Mononuclear cell (primary cell): ENCODE data around the gene UBL4B. TPM values are rescaled to one million over a fixed set of nuclear protein-coding genes. Genes with fewer than 3 reads are reported as not detected.

Experiments used
- H3K27me3 ChIP-seq: 2 replicates; pipeline ENCODE4 v1.6.0; 2011; ENCODE audit warnings: low read length, control low read depth; ENCODE audit not compliant: insufficient read depth
- H3K4me1 ChIP-seq: 2 replicates; pipeline ENCODE4 v1.5.1; 2011; ENCODE audit warnings: mild to moderate bottlenecking, low read length, control low read depth; ENCODE audit not compliant: insufficient read depth
- H3K4me3 ChIP-seq: 2 replicates; pipeline ENCODE4 v1.5.1; 2011; ENCODE audit warnings: mild to moderate bottlenecking, low read length, moderate library complexity
- H3K9me3 ChIP-seq: 2 replicates; pipeline ENCODE4 v1.5.1; 2011; ENCODE audit warnings: low read depth, mild to moderate bottlenecking, control low read depth, low read length
- total RNA-seq: library from RNA; depleted of rRNA; stranded (reverse); fragments of >200 nt; gene quantifications from one replicate; pipeline ENCODE4 v1.2.3, GENCODE V29; 2012

Gene UBL4B
- total RNA-seq, 1 donor: not detected

DNA sequence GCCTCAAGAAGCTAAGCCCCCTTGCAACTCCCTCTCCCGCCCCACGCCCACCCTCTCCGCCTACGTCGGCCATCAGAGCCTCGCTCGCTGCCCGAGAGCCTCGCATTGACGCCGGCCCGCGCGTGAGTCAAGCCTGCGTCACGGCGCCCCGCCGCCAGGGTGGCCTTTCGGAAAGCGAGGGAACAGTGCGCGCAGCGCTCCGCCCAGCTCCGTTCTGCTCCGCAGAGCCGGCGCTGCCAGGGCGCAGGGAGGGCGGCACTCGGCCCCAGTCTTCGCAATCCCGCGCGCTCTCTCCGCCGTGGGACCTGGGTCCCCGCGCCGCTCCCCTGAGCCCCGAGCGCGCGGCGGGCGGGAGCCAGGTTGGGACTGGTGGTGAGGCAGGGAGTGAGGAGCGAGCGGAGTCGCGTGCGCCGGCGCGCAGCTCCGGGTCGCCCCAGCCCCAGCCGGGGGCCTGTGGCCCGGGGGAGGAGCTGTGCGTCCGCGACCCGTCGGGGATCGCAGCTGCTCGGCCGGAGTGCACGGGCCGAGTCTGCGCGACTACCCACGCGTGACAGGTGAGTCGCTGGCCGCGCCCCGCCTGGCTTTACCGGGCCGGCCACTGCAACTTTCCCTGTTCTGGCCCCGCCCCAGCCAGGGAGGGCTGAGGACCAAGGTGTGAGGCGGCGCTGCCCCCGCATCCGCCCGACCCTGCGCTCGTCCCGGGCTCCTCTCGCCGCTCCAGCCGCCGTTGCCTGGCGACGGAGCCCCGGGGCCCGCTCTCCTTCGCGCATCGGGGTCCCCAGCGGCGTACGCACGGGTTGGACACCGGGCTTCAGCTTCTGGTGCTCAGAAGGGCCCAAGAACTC is 38.3 kb downstream of the UBL4B start, which contains the start of gene SLC6A17:
Gene SLC6A17 (plus strand): TSS at position 165 of the 845 bp plus-strand sequence. CDS start 16,436 bp downstream, outside the sequence.
- H3K4me1 ChIP-seq: no peaks in the 10 kb centered on the region
- H3K9me3 ChIP-seq: no peaks in the 10 kb centered on the region
- no peak within 1 kb of the TSS for H3K4me3 ChIP-seq
- peaks cover 71% of the 10 kb centered on the region for H3K27me3 ChIP-seq

DNA sequence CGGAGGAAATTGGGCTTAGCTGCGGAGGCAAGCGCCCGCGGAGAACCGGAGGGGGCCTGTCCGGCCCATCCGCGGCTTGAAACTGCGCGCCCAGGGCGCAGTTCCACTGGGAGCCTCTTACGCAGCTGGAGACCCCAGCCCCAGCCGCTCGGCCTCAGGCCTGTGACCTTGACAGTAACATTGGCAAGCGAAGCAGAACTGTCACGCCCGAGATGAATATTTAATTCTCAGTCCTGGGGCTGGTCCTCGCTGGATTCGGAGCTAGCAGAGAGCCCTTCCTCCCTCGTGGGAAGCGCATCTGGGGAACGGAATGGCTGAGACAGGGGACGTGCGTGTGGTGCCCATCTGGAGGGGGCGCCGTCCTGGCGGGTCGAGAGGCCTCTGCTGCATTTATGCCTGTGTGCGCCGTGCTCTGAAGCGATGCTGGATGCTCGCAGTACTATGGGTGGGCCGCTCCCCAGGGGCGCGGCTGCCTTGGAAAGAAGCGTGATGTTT is 39.0 kb downstream of the UBL4B start:
- Histone ChIP-seq H3K27me3 (peaks cover 76% of the 10 kb centered on the region), H3K4me1 (no peaks in the 10 kb centered on the region), H3K9me3 (no peaks in the 10 kb centered on the region), H3K4me3 (no peak overlapping the region)

DNA sequence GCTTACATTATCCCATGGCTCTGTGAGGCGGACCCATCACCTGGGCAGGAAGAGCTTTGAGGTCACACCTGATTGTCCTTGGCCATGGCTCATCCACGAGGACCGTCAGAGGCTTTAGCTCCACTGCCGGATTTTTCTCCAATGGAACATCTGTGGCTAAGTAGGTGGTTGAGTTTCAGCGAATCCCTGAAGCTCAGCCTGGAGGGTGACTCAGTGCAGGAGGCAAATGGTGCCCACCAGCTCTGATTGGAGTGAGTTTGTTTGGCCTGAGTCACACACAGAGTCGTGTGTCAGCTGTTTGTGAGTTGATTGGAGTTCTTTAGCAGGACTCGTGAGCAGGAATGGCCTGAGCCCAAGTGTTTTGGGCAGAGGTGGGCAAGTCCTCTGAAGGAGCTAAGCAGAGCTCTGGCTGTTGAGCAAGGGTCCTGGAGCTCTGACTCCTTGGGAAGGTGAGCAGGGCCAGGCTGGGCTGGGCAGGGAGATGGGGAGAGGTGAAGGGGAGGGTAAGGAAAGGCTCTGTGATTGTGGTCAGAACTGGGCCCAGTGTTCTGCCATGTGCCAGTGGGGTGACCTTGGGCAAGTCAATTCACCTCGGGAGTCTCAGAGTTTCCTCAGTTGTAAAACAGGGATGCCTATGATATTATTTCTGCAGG is 40.0 kb downstream of the UBL4B start:
- no peak overlapping the region for H3K4me3 ChIP-seq
- H3K9me3 ChIP-seq: no peaks in the 10 kb centered on the region
- peaks cover 73% of the 10 kb centered on the region for H3K27me3 ChIP-seq
- H3K4me1 ChIP-seq: no peaks in the 10 kb centered on the region

DNA sequence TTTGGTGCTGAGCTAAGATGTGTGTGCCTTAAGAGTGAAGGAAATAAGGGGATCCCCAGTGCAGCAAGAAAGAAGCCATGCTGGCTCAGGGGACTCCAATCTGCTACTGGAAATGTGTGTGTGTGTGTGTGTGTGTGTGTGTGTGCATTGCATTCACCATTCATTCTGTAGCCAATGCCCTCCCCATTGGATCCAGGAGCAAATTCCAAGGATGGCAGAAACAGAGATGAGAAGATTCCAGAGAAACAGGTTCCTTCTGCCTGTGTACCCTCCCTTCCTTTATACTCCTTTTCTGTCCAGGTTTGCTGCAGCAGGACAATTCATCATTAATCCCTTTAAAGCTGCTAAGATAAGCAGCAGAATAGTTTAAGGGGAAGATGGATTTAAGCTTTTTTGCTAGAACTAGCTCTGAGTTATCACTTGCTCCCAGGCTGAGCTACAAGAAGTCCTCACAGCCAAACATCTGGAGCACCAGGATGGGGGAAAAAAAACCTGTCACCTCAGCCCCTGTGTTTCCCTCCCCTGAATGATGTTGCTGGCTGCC is 41.2 kb downstream of the UBL4B start:
- Histone ChIP-seq H3K27me3 (peaks cover 65% of the 10 kb centered on the region), H3K4me3 (no peak overlapping the region), H3K9me3 (no peaks in the 10 kb centered on the region), H3K4me1 (no peaks in the 10 kb centered on the region)

DNA sequence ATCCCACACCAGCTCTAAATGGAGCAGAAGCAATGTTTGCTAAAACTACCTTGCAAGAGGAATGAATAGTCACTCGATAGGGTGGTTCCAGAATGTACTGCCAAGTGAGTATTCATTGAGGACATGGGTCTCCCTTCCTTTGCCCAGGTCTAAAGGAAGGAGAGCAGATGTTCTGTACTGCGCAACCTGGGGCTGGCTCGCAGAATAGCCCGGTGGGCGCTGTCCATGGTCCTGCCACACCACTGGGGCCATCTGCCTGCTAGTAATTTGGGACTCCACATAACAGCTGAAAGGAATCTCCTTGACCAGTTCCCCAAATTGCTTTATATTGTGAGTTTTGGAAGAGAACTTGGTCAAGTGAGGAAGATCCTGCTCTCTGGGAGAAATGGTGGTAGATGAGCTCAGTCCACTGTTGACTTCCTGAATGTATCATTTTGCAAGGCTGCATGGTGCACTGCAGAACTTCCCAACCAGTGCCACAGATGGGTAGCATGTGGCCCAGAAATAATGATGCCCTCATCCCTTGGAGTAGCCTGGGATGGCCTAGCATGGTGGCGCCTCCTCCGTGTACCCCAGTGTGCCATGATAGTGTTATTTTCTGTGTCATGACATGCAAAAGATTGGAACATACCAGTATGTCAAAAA is 43.8 kb downstream of the UBL4B start:
- Histone ChIP-seq H3K4me3 (no peak overlapping the region), H3K27me3 (peaks cover 39% of the 10 kb centered on the region), H3K4me1 (no peaks in the 10 kb centered on the region), H3K9me3 (no peaks in the 10 kb centered on the region)

DNA sequence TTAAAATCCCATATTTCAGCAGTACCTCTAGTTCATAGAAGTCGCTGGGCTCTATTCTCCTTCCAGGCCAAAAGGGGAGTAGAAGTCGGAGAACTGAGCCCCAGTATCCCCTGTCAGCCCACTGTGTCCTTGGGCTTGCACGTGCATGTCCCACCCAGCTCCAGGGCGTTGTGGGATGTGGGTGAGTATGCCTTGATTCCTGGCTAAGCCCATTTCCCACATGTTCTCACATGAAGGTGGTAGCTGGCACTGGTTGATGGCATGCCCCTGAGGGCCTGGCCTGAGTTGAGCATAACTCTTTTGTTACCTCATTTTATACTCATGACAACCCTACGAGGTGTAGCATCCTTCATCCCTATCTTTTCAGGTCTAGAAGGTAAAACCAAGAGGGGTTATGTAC is 46.0 kb downstream of the UBL4B start:
- H3K4me1 ChIP-seq: no peaks in the 10 kb centered on the region
- peaks cover 20% of the 10 kb centered on the region for H3K27me3 ChIP-seq
- no peak overlapping the region for H3K4me3 ChIP-seq
- no peaks in the 10 kb centered on the region for H3K9me3 ChIP-seq

DNA sequence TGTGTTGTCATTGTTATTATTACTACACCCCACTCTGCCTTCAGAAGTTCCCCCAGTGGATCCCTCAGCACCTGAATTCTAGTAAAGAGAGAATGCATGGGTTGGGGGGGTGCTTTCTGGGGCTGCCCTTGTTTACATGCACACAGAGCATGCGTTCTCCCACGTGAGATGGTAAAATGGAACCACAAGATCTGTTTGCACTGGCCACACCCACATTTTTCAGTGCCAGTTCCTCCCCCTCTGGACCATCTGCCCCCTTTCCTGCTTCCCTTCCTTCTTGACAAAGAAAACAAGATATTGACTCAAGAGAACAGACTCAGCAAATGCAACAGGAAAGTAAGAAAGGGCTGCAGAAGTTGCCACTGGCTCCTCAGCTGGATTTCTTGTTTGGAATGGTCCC is 46.9 kb downstream of the UBL4B start:
- no peak overlapping the region for H3K4me3 ChIP-seq
- no peaks in the 10 kb centered on the region for H3K4me1 ChIP-seq
- peaks cover 12% of the 10 kb centered on the region for H3K27me3 ChIP-seq

DNA sequence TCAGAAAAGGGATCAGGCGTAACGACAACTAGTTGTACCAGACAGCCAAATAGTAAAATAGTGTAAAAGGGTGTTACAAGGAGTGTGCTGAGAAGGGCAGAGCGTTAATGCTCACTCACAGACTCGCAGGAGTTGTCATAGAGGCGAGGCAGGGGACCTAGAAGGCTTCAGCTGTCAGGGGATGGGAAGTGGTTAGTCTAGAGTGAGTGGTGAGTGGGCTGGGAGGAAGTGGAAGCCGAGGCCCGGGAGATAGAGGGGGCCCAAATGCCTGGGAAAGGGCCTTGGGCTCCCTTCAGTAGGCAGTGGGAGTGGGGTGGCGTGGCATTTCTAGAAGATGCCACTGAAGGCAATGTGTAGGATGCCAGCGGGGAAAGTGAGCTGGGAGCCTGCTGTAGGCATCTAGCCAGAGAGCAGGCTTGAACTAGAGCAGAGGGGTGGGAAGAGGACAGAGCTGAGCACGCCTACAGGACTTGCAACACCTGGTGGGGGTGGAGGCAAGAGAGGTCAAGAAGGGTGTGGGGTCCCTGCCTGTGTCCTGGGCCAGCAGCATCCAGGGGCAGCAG is 48.4 kb downstream of the UBL4B start:
- peaks cover 5% of the 10 kb centered on the region for H3K27me3 ChIP-seq
- H3K4me1 ChIP-seq: no peaks in the 10 kb centered on the region
- no peaks in the 10 kb centered on the region for H3K9me3 ChIP-seq
- H3K4me3 ChIP-seq: no peak overlapping the region

More for the DNA sequence above, 46.9 kb downstream of the UBL4B start:
- no peaks in the 10 kb centered on the region for H3K9me3 ChIP-seq

DNA sequence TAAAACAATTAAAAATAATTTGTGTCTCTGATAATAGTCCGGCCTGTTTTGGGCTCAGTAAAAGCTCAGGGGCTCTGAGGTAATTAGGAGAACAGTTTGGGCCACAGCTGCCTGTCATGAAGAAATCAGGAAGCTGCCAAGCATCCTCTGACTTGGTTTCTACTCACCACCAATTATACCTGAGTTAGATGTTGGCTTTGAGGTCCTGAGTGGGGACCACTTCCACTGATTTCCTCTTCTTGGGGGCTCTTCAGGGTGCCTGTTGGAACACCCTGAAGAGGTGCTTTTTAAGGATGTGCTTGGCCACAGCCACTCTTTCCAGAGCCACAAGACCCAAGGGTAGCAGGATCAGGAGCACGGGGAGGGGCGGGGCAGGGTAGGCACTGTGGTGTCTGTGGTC is 48.9 kb downstream of the UBL4B start:
- peaks cover under 1% of the 10 kb centered on the region for H3K27me3 ChIP-seq
- no peak overlapping the region for H3K4me3 ChIP-seq
- no peaks in the 10 kb centered on the region for H3K4me1 ChIP-seq
- H3K9me3 ChIP-seq: no peaks in the 10 kb centered on the region

DNA sequence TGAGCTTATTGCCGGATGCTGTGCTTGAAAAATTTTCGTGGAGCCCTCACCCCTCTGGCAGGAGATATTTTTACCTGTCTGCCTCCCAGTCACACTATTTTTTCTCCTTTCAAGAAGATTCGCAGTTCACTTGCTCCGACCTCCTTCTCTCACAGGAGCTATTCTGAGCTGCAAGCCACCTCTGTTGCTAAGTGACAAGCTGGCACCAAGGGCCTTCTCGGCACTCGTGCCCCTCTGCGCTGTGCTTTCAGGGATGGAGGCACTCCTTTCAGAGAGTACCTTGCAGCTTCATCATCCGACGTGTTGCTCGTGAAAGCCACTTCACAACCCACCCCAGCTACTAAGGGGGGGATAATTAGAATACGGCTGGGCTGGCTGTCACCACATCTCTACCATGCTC is 49.6 kb downstream of the UBL4B start:
- H3K4me1 ChIP-seq: no peaks in the 10 kb centered on the region
- no peak overlapping the region for H3K4me3 ChIP-seq
- no peaks in the 10 kb centered on the region for H3K9me3 ChIP-seq
- H3K27me3 ChIP-seq: no peaks in the 10 kb centered on the region

Other genes starting within 250 kb of the UBL4B start
- gene CSF1, start 201.6 kb upstream of the UBL4B start, total RNA-seq: 10.2 TPM
- 7.0 TPM for gene AHCYL1, start 127.7 kb upstream of the UBL4B start, total RNA-seq
- 49.3 TPM for gene STRIP1, start 77.8 kb upstream of the UBL4B start, total RNA-seq
- gene ALX3, start 41.8 kb upstream of the UBL4B start, total RNA-seq: not detected
- 0.63 TPM for gene SLC6A17, start 38.1 kb downstream of the UBL4B start, total RNA-seq
- 2.8 TPM for gene KCNC4, start 97.9 kb downstream of the UBL4B start, total RNA-seq
- 66.4 TPM for gene RBM15, start 226.9 kb downstream of the UBL4B start, total RNA-seq